Glomerular endothelial cell (primary cell): Measurements from ENCODE around the gene ATP4B. TPM values are rescaled to one million over a fixed set of nuclear protein-coding genes. Genes with fewer than 3 reads are reported as not detected.

ENCODE experiments used
- DNase-seq: peaks from one replicate; pipeline ENCODE4 v3.0.0-alpha.2; 2011; ENCODE audit warnings: low read depth, low spot score; ENCODE audit errors: extremely low read depth
- total RNA-seq: library from RNA; depleted of rRNA; stranded (reverse); fragments of >200 nt; gene quantifications from 2 replicates; pipeline ENCODE4 v1.2.3, GENCODE V29; 2015

The ATP4B gene
- total RNA-seq, 1 donor from 2014 or later, result 0.58 TPM

DNA sequence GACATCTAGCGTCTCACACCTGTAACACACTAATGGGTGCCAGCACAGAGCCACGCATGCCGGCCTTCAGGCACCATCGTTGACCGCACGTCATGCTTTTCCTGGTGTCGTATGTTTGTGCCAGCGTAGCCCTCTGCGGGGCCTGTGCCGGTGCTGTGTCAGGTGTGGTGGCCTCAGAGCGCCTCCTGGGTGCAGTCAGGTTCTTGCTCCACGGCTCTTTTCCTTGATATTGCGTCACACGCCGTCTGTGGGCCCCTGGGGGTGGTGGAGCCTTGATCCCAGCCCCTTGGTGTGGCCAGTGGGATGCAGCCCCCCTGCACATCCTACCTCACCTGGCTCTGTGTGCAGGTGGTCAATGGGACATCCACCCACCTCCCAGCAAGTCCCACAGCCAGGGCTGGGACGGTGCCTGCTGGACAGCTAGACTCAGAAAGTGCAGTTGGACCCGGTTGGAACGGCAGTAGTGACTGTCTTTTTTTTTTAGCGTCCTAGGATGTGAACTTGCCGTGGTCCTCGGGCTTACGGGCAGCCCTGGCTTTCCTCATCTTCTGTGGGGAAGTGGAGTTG is 48.9 kb downstream of the ATP4B start:
- no peak for DNase-seq

DNA sequence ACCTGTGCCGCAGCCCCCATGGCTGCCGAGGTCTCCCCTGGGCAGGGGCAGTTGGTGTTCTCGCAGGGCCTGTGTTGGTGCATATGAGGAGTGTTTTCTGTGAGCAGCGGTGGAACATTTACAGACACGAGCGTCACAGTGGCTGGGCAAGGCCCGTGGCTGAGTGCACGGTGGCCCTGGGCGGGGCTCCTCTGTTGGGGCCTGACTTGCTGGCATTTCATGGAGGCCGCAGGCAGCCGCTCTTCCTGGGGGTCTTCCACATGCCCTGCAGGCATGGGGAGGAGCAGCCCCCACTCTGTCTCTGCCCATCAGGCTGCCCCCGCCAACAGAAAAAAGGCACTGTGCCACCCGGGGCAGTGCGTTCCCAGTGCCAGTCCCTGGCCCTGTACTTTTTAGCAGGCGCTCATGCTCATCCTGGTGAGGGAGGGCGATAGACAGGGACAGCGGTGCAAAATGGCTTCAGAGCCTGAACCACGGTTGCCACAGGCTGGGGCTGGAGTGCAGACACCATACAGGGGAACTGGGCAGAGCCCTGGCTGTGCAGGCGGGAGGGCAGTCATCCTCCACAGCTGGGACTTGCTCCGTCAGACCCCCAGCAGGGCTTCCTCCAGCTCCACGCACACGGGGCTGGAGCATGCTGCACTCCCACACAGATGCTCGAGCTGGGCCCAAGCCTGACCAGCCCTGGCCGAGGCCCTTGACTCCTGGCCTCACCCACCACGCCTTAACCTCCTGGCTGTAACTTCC is 49.9 kb downstream of the ATP4B start:
- DNase-seq, result no peak

DNA sequence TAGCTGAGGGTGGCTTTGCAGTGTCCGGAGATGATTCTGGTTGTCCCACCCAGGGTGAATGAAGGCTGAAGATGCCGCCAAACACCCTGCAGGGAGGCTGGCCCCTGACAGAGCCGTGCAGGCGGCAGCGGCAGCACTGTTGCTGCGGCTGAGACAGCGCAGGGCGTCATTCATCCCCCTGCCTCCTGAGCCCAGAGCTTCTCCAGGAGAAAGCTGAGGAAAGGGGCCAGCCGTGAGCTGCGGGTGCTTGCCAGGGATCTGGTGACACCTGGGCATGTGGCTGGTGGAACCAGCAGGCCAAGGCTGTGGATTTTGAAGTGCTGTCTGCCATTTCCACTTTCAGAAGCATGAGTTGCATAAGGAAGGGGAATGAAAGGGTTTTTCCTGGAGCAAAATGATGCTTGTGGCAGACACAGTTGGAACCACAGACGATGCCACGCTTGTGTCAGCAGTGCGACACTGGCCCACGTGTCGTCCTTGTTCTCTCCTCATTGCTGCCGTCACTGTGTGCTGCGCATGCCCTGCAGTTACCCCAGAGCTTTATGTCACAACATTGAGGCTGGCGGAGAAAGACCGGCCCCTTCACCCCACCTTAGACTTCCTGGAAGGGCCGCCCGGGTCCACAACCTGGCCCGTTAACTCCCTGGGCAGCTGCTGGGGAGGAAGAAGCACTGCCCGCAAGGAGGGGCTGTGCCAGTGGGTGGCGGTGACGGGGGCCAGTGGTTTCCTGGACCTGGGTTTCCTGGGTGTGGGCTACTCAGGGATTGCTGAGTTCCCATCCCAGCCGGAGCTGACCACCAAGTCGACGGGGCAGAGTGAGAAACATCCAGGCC is 50.7 kb downstream of the ATP4B start:
- no peak for DNase-seq

DNA sequence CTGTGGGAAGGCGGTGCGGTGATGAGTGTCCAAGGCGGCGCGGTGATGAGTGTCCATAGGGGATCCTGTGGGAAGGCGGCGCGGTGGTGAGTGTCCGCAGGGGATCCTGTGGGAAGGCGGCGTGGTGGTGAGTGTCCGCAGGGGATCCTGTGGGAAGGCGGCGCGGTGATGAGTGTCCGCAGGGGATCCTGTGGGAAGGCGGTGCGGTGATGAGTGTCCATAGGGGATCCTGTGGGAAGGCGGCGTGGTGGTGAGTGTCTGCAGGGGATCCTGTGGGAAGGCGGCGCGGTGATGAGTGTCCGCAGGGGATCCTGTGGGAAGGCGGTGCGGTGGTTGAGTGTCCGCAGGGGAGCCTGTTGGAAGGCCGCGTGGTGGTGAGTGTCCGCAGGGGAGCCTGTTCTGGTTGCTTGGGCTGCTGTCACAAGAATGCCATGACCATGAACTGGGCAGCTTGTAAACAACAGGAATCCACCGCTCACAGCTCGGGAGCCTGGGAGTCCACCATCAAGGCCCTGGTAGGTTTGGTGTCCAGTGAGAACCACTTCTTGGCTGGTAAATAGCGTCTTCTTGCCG is 52.0 kb downstream of the ATP4B start:
- no peak for DNase-seq

DNA sequence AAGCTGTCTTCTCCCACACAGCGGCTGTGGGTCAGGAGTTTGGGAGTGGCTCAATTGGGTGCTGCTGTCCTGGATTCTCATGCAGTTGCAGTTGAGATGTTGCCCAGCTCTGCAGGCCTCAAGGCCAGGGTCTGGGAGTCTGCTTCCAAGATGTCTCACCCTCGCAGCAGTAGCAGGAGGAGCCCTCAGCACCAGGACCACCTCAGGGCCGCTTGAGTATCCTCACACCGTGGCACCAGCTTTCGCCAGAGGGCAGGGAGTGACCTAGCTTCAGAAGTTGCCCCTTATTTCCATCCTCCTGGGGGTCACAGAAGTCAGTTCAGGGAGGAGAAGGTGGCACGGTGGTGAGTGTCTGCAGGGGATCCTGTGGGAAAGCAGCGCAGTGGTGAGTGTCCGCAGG is 52.5 kb downstream of the ATP4B start:
- no peak for DNase-seq

DNA sequence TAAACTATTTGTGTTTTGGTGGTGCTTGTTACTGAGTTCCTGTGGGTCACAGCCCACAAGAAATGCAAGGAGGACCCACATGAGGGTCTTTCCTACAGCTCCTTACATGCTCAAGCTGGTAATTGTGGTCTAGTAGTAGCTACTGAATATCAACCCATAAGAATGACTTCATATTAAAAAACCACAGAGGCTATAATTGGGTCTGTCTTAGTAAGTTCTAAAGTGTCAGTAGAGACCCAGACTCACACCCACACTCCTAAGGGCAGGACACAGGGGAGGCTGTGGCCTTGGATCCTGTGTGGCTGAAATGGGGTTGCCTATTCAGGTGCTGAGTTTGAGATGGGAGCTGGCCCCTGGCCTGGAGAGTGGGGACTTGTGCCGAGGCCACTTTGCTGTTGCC is 53.8 kb downstream of the ATP4B start:
- DNase-seq, result no peak

DNA sequence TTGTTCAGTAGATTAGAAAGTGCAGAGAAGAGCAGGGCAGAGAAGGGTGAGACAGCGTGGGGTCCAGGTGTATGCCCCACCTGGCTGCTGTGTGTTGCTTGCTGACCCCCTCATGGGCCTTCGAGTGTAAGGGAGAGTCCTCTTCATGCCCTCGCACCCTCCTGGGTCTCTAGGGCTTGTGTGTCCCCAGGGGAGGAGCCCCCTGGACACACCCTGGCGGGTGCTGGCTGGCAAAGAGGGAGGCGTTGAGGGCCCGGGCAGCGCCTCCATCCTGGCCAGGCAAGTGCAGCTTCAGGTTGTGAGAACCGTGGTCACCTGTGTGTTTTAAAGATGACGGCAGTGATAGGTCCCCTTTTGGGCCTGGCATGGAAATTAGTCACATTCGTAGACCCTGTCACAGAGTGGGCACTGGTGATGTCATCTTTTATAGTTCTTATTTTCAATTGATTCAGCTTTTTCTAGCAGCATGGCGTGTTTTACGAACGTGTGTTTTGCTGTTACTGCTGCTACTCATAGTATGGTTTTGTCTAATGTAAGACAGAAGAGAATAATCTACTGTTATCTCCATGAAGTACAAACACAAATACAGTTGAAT is 54.8 kb downstream of the ATP4B start:
- no peak for DNase-seq

DNA sequence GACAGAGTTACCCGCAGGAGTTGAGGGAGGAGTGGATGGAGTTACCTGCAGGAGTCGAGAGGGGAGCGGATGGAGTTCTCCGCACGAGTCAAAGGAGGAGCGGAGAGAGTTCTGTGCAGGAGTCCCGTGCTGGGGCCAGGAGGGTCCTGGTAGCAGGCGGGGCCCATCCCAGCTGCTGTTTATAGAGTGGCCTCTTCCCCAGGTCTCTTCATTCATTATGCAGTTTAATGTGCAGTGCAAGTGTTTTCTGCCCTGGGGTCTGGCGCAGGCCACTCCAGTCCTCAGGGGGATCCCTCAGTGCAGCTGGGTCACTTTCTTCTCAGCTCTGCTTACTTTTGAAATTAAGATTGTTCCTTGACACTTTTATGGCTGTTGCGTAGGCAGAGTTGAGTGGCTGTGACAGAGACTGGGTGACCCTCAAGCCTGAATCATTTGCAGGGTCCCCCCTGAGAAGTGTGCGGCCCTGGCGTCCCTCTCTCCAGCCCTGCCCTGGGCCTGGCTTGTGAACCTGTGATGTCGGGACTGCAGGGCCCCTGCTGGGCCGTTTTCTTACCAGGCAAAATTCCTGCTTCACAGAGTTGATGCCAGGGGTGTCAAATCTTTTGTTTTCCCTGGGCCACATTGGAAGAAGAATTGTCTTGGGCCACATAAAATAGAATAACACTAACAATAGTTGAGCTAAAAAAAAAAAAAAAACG is 55.6 kb downstream of the ATP4B start:
- DNase-seq, result no peak

DNA sequence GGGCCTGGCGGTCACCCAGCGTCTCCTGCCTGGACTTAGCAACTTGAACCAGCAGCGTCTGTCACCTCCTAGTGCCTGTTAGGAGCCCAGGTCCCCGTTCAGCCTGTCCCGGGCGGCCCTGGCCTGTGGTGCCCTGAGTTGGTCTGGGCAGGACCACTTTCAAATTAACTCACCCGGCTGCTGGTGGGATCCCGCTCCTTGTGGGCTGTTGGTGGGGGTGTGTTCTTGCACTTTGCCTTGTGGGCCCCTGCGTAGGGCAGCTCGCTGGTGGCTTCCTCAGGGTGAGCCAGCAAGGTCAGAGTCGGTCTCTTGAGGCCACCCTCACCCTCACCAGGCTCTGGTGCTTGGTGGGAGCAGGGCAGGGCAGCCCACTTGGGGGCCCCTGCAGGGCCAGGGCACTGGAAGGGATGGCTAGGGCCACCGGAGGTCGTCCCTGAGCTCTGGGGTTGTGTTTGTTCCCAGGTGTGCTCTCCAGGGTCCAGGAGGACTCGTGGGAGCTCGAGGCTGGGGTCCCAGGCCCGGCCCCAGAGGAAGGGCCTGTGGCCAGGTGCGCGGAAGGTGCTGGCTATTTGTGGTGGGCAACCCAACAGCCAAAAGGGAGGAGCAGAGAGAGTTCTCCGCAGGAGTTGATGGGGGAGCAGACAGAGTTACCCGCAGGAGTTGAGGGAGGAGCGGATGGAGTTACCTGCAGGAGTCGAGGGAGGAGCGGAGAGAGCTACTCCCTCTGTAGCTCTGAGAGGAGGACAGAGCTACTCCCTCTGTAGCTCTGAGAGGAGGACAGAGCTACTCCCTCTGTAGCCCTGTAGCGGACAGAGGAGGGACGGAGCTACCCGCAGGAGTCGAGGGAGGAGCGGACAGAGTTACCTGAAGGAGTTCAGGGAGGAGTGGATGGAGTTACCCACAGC is 56.6 kb downstream of the ATP4B start:
- no peak for DNase-seq

DNA sequence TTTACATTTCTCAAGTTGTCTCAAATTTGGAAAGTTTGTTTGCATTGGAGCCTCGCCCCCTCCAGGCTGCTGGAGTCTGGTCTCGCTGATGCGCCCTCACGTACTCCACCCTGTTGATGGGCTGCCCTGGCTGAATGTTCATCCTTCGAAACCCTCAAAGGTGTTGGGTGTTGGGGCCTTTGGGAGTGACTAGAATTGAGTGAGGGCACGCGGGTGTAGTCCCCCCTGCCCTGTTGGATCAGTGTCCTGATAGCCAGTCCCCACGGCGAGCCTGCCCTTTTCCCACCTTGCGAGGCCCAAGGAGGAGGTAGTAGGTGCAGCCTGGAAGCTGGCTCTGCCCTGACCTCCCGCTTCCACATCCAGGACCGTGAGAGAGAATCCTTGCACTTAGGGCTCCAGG is 58.6 kb downstream of the ATP4B start:
- DNase-seq, result no peak

Other genes starting within 250 kb of the ATP4B start
- gene ADPRHL1, start 204.7 kb downstream of the ATP4B start, total RNA-seq, result 1.1 and 1.3 TPM in 2 replicates
- 4.4 and 15.1 TPM in 2 replicates for gene DCUN1D2, start 167.5 kb downstream of the ATP4B start, total RNA-seq
- gene TFDP1, start 73.4 kb downstream of the ATP4B start, total RNA-seq, result 68.1 and 86.0 TPM in 2 replicates
- not detected in 2 replicates for gene GRK1, start 9.0 kb upstream of the ATP4B start, total RNA-seq
- 64.3 and 79.0 TPM in 2 replicates for gene TMEM255B, start 101.0 kb upstream of the ATP4B start, total RNA-seq
- gene GAS6, start 205.9 kb upstream of the ATP4B start, total RNA-seq, result 134 and 165 TPM in 2 replicates